Fibroblast of mammary gland (primary cell): ENCODE results near the gene GNPDA1.
"Not testable (repeated sequence)": the region's sequence is repeated elsewhere in the genome, so short reads cannot be mapped to it uniquely, and the experiment has no call there.

Source experiments
- DNase-seq: peaks from one replicate; pipeline ENCODE4 v3.0.0-alpha.2; 2010; ENCODE audit warnings: low read depth
- H3K4me3 ChIP-seq: 2 replicates; pipeline ENCODE4 v1.5.1; 2011; ENCODE audit warnings: low read depth, mild to moderate bottlenecking, low read length, moderate library complexity; ENCODE audit not compliant: control insufficient read depth
- CTCF ChIP-seq: conservative IDR thresholded peaks from 2 replicates; pipeline ENCODE4 v1.5.1; 2011; ENCODE audit warnings: low read depth, low read length, inconsistent platforms; ENCODE audit not compliant: control insufficient read depth, insufficient read depth

Gene GNPDA1

GRCh38 chr5:142012792-142013388, at the start of gene GNPDA1:
Gene GNPDA1, minus strand, starts transcription at chr5:142013027. Its CDS starts 992 bp downstream, at chr5:142012035.
- TF ChIP-seq CTCF = no peak
- peak within 1 kb of the TSS; percentile 90 for H3K4me3 ChIP-seq
- DNase-seq = peak; percentile 77

GRCh38 chr5:142059304-142059940, 46.6 kb upstream of the GNPDA1 start:
- H3K4me3 ChIP-seq = no peak overlapping the region
- peak; percentile 9 for TF ChIP-seq CTCF
- DNase-seq = peak; percentile 51

GRCh38 chr5:142057697-142058056, 44.9 kb upstream of the GNPDA1 start:
- DNase-seq = no peak

GRCh38 chr5:142056816-142057696, 44.2 kb upstream of the GNPDA1 start:
- no peak overlapping the region for H3K4me3 ChIP-seq
- TF ChIP-seq CTCF = no peak
- no peak for DNase-seq

More at GRCh38 chr5:142057697-142058056, 44.9 kb upstream of the GNPDA1 start:
- TF ChIP-seq CTCF = no peak
- H3K4me3 ChIP-seq = no peak overlapping the region

- H3K4me3 ChIP-seq = no peak overlapping the region
- no peak for TF ChIP-seq CTCF
- no peak for DNase-seq
Measured at GRCh38 chr5:142055301-142055700, 42.5 kb upstream of the GNPDA1 start.

- TF ChIP-seq CTCF = no peak
- H3K4me3 ChIP-seq = no peak overlapping the region
- DNase-seq = peak; percentile 80
Measured at GRCh38 chr5:142053426-142054151, 40.8 kb upstream of the GNPDA1 start.

GRCh38 chr5:142052026-142052425, 39.2 kb upstream of the GNPDA1 start:
- H3K4me3 ChIP-seq, DNase-seq: not testable (repeated sequence)
